NCI-H526 (cell line): ENCODE results near the gene FGF14.

Source experiments
- DNase-seq, 2 experiments: peaks; one replicate each; lab custom pipeline; 2025; lab: John Stamatoyannopoulos, UW

The FGF14 gene

GRCh38 chr13:101726681-101727080 lies 675.2 kb downstream of the FGF14 start:
- DNase-seq: no peak

GRCh38 chr13:101718496-101718895 lies 683.4 kb downstream of the FGF14 start:
- DNase-seq: no peak

GRCh38 chr13:101717353-101717752 lies 684.5 kb downstream of the FGF14 start:
- no peak for DNase-seq

- DNase-seq: no peak
Observed at GRCh38 chr13:101714195-101714594, 687.7 kb downstream of the FGF14 start.

- DNase-seq: no peak
Observed at GRCh38 chr13:101712026-101712348, 689.9 kb downstream of the FGF14 start.

GRCh38 chr13:101711307-101712025 lies 690.4 kb downstream of the FGF14 start:
- DNase-seq: no peak

GRCh38 chr13:101709952-101710351 lies 691.9 kb downstream of the FGF14 start:
- DNase-seq: no peak

- no peak for DNase-seq
Observed at GRCh38 chr13:101708115-101708514, 693.7 kb downstream of the FGF14 start.

GRCh38 chr13:101707659-101708058 lies 694.2 kb downstream of the FGF14 start:
- no peak for DNase-seq

- DNase-seq: no peak
Observed at GRCh38 chr13:101706651-101707050, 695.2 kb downstream of the FGF14 start.

- no peak for DNase-seq
Observed at GRCh38 chr13:101703838-101704237, 698.0 kb downstream of the FGF14 start.

GRCh38 chr13:101703081-101703480 lies 698.8 kb downstream of the FGF14 start:
- no peak for DNase-seq

GRCh38 chr13:101700598-101700997 lies 701.2 kb downstream of the FGF14 start:
- DNase-seq: no peak

- DNase-seq: no peak
Observed at GRCh38 chr13:101698400-101698799, 703.4 kb downstream of the FGF14 start.

GRCh38 chr13:101697745-101698144 lies 704.1 kb downstream of the FGF14 start:
- DNase-seq: no peak

- no peak for DNase-seq
Observed at GRCh38 chr13:101695870-101696516, 705.9 kb downstream of the FGF14 start.

- DNase-seq: no peak
Observed at GRCh38 chr13:101691341-101691860, 710.4 kb downstream of the FGF14 start.

- no peak for DNase-seq
Observed at GRCh38 chr13:101690871-101691270, 711.0 kb downstream of the FGF14 start.

- no peak for DNase-seq
Observed at GRCh38 chr13:101686003-101686402, 715.8 kb downstream of the FGF14 start.

- DNase-seq: no peak
Observed at GRCh38 chr13:101681834-101682233, 720.0 kb downstream of the FGF14 start.

- DNase-seq: no peak
Observed at GRCh38 chr13:101673360-101674105, 728.3 kb downstream of the FGF14 start.

GRCh38 chr13:101661839-101662238 lies 740.0 kb downstream of the FGF14 start:
- no peak for DNase-seq
